Cardiac muscle cell (in vitro differentiated cells and primary cell): ENCODE measurements around the gene NKX6-2. TPM values are rescaled to one million over a fixed set of nuclear protein-coding genes. Genes with fewer than 3 reads are reported as not detected.
"Not testable (repeated sequence)": the region's sequence is repeated elsewhere in the genome, so short reads cannot be mapped to it uniquely, and the experiment has no call there.

ENCODE experiments used
- DNase-seq, 2 donors: peaks; one replicate each; pipeline versions ENCODE4 v3.0.0 to v3.0.0-alpha.2; 2010 to 2017; ENCODE audit warnings: low read depth in 1 of 2, low spot score in 1 of 2
- H3K27ac ChIP-seq: fragments of 200-600 bp; sonication (generic); 2 replicates; pipeline ENCODE4 v1.5.1; 2016
- H3K27me3 ChIP-seq: fragments of 200-600 bp; sonication (generic); 2 replicates; pipeline ENCODE4 v1.6.0; 2016; ENCODE audit warnings: control low read depth
- H3K36me3 ChIP-seq: fragments of 200-600 bp; sonication (generic); 2 replicates; pipeline ENCODE4 v1.5.1; 2016; ENCODE audit warnings: control low read depth
- H3K4me1 ChIP-seq: fragments of 200-600 bp; sonication (generic); 2 replicates; pipeline ENCODE4 v1.8.1; 2017; ENCODE audit warnings: low read depth, mild to moderate bottlenecking, mixed run types
- H3K4me3 ChIP-seq: fragments of 200-600 bp; sonication (generic); 2 replicates; pipeline ENCODE4 v1.5.1; 2016; ENCODE audit warnings: mild to moderate bottlenecking
- H3K9me3 ChIP-seq: fragments of 200-600 bp; sonication (generic); 2 replicates; pipeline ENCODE4 v1.5.1; 2017; ENCODE audit warnings: low read depth, mild to moderate bottlenecking, control low read depth
- CTCF ChIP-seq: IDR thresholded peaks from 2 replicates; pipeline ENCODE4 v1.5.1; 2012; ENCODE audit warnings: low read depth, mild to moderate bottlenecking, low read length
- polyA plus RNA-seq: library from polyadenylated mRNA; unstranded; fragments of >200 nt; fragmentation: Nextera tagmentation; extraction: Ambion mirVana; gene quantifications from 2 replicates; pipeline ENCODE4 v1.2.1, GENCODE V29; 2016
- total RNA-seq: library from RNA; depleted of rRNA; stranded (reverse); fragments of >200 nt; gene quantifications from 2 replicates; pipeline ENCODE4 v1.2.3, GENCODE V29; 2016

NKX6-2 gene
- total and polyA plus RNA-seq, 2 experiments from 2014 or later, result 0.09 to 15.4 TPM

GRCh38 chr10:132744839-132745238, 41.1 kb downstream of the NKX6-2 start:
- H3K9me3 ChIP-seq, result no peaks in the 10 kb centered on the region
- no peak overlapping the region for H3K27ac ChIP-seq
- H3K4me1 ChIP-seq, result peaks cover 10% of the 10 kb centered on the region
- H3K4me3 ChIP-seq, result no peak overlapping the region
- no peaks in the 10 kb centered on the region for H3K27me3 ChIP-seq
- no peaks in the 10 kb centered on the region for H3K36me3 ChIP-seq
- TF ChIP-seq CTCF, result no peak
- no peak for DNase-seq

GRCh38 chr10:132743925-132744490, 41.9 kb downstream of the NKX6-2 start:
- DNase-seq, result peak in 1 of 2 donors; percentile 18
- Histone ChIP-seq H3K27ac (no peak overlapping the region), H3K4me3 (no peak overlapping the region), H3K27me3 (no peaks in the 10 kb centered on the region), H3K4me1 (peaks cover 10% of the 10 kb centered on the region), H3K9me3 (no peaks in the 10 kb centered on the region), H3K36me3 (no peaks in the 10 kb centered on the region)
- no peak for TF ChIP-seq CTCF

- not testable (repeated sequence) for H3K9me3 ChIP-seq, H3K36me3 ChIP-seq, H3K4me3 ChIP-seq, H3K27me3 ChIP-seq, H3K27ac ChIP-seq
- DNase-seq, result peak in 1 of 2 donors; percentile 34
- peaks cover 10% of the 10 kb centered on the region for H3K4me1 ChIP-seq
These were observed 42.6 kb downstream of the NKX6-2 start for GRCh38 chr10:132743196-132743924.

GRCh38 chr10:132742837-132743194, 43.1 kb downstream of the NKX6-2 start:
- no peak for TF ChIP-seq CTCF
- Histone ChIP-seq H3K4me3 (no peak overlapping the region), H3K27me3 (no peaks in the 10 kb centered on the region), H3K4me1 (peaks cover 10% of the 10 kb centered on the region), H3K9me3 (no peaks in the 10 kb centered on the region), H3K27ac (no peak overlapping the region), H3K36me3 (no peaks in the 10 kb centered on the region)
- no peak for DNase-seq

GRCh38 chr10:132742167-132742836, 43.6 kb downstream of the NKX6-2 start:
- DNase-seq, result no peak
- Histone ChIP-seq H3K36me3 (no peaks in the 10 kb centered on the region), H3K9me3 (no peaks in the 10 kb centered on the region), H3K4me3 (no peak overlapping the region), H3K27ac (no peak overlapping the region), H3K27me3 (no peaks in the 10 kb centered on the region), H3K4me1 (peaks cover 10% of the 10 kb centered on the region)
- no peak for TF ChIP-seq CTCF

GRCh38 chr10:132740588-132740987, 45.4 kb downstream of the NKX6-2 start:
- Histone ChIP-seq H3K4me1 (no peaks in the 10 kb centered on the region), H3K36me3 (no peaks in the 10 kb centered on the region)
- no peak for TF ChIP-seq CTCF

More at GRCh38 chr10:132740588-132740987, 45.4 kb downstream of the NKX6-2 start:
- no peaks in the 10 kb centered on the region for H3K27me3 ChIP-seq
- H3K9me3 ChIP-seq, result no peaks in the 10 kb centered on the region
- DNase-seq, result no peak
- H3K4me3 ChIP-seq, result no peak overlapping the region
- H3K27ac ChIP-seq, result no peak overlapping the region
